ENCODE data around the gene ZNF813. TPM values are rescaled to one million over a fixed set of nuclear protein-coding genes. Genes with fewer than 3 reads are reported as not detected.

The ZNF813 gene
- total RNA-seq, 1 experiment from 2014 or later: not detected

GRCh38 chr19:53537121-53537520, 69.6 kb downstream of the ZNF813 start:
- H3K9me2 ChIP-seq (ENCODE audit: insufficient read depth): no peaks in the 10 kb centered on the region
- H3K9me3 ChIP-seq (ENCODE audit: control insufficient read depth in 1 of 2, insufficient read depth in 1 of 2, low read depth in 1 of 2, low read length in 2 of 2): peaks cover 0 to 7% of the 10 kb centered on the region in 2 experiments; a peak in 1 of 4 replicates
- POLR2A ChIA-PET: no interaction called here
- CTCF ChIA-PET: no interaction called here
- ATAC-seq (no peak), DNase-seq (ENCODE audit: low read depth, low spot score) (no peak)
- RAD21 ChIA-PET (ENCODE audit: low non-redundant PET in 1 of 2, low total read pairs in 2 of 2, uncharacterized antibody in 2 of 2, unreplicated experiment in 2 of 2): no interaction called here
- TF ChIP-seq EGR1 (IDR thresholded peaks at IDR 0.05; ENCODE audit: low read depth): no peak
- TF ChIP-seq YY1 (IDR thresholded peaks at IDR 0.05; ENCODE audit: extremely low read depth, insufficient replicate concordance, low read depth, low read length): no peak
- no peak for TF ChIP-seq CEBPB (IDR thresholded peaks at IDR 0.05; ENCODE audit: low read depth)
- TF ChIP-seq SRF (IDR thresholded peaks at IDR 0.05; ENCODE audit: low read depth): no peak
- no peak for TF ChIP-seq EZH2phosphoT487 (IDR thresholded peaks at IDR 0.05; ENCODE audit: borderline replicate concordance)
- no peak for TF ChIP-seq ZNF274 (IDR thresholded peaks at IDR 0.05; ENCODE audit: low read depth, low read length)
- TF ChIP-seq EZH2 (IDR thresholded peaks at IDR 0.05): no peak
- TF ChIP-seq FOSL1 (IDR thresholded peaks at IDR 0.05; ENCODE audit: low read depth): no peak
- TF ChIP-seq CBX3 (IDR thresholded peaks at IDR 0.05; ENCODE audit: low read depth): no peak
- TF ChIP-seq ZFX (IDR thresholded peaks at IDR 0.05): no peak
- TF ChIP-seq MAX (IDR thresholded peaks at IDR 0.05): no peak
- TF ChIP-seq SP1 (IDR thresholded peaks at IDR 0.05; ENCODE audit: low read depth): no peak
- H3K79me2 ChIP-seq (ENCODE audit: insufficient read depth, low read length): no peaks in the 10 kb centered on the region
- no peaks in the 10 kb centered on the region for H3K27me3 ChIP-seq (ENCODE audit: insufficient read depth, low read length)
- H3K9ac ChIP-seq (ENCODE audit: low read length): no peak overlapping the region
- H2AFZ ChIP-seq (ENCODE audit: low read depth, low read length, poor library complexity, severe bottlenecking): no peak overlapping the region
- H4K20me1 ChIP-seq (ENCODE audit: insufficient read depth): no peaks in the 10 kb centered on the region
- H3K36me3 ChIP-seq (ENCODE audit: control insufficient read depth in 1 of 2, insufficient read depth in 2 of 2, low read length in 2 of 2): no peaks in the 10 kb centered on the region
- no peak overlapping the region for H3K27ac ChIP-seq (ENCODE audit: low read depth, low read length)
- H3K4me2 ChIP-seq (ENCODE audit: low read length): no peak overlapping the region
- no peak overlapping the region for H3K4me3 ChIP-seq (replicated peaks in 1 of 2; ENCODE audit: low read depth in 1 of 2, low read length in 2 of 2)
- no TSS peak for BruUV-seq (replicated peaks)
- intact Hi-C loops (cut with micrococcal nuclease): no loop called here
- no peaks in the 10 kb centered on the region for H3K4me1 ChIP-seq (ENCODE audit: control insufficient read depth in 1 of 2, insufficient read depth in 2 of 2, low read length in 2 of 2)
